ENCODE data around the gene CPSF7. TPM values are rescaled to one million over a fixed set of nuclear protein-coding genes. Genes with fewer than 3 reads are reported as not detected.

Gene CPSF7
- total RNA-seq, 1 donor from 2014 or later, result 141 TPM

- no peak overlapping the region for H3K4me3 Mint-ChIP-seq
- intact Hi-C loops (cut with micrococcal nuclease), result no loop called here
- H3K4me1 Mint-ChIP-seq (ENCODE audit: low read depth), result peaks cover 25% of the 10 kb centered on the region
- H3K27me3 Mint-ChIP-seq (ENCODE audit: insufficient read depth), result no peaks in the 10 kb centered on the region
- H3K27ac Mint-ChIP-seq, result no peak overlapping the region
- peaks cover 15% of the 10 kb centered on the region for H3K36me3 Mint-ChIP-seq (ENCODE audit: low read depth)
- no peak for DNase-seq (ENCODE audit: low spot score)
- H3K9me3 Mint-ChIP-seq, result no peaks in the 10 kb centered on the region
Observed at GRCh38 chr11:61356706-61357105, 73.1 kb downstream of the CPSF7 start.

- Mint-ChIP-seq H3K9me3 (no peaks in the 10 kb centered on the region), H3K27ac (no peak overlapping the region), H3K36me3 (ENCODE audit: low read depth) (peaks cover 23% of the 10 kb centered on the region), H3K4me1 (ENCODE audit: low read depth) (peaks cover 11% of the 10 kb centered on the region), H3K27me3 (ENCODE audit: insufficient read depth) (no peaks in the 10 kb centered on the region), H3K4me3 (no peak overlapping the region)
- intact Hi-C loops (cut with micrococcal nuclease), result no loop called here
- no peak for DNase-seq (ENCODE audit: low spot score)
Observed at GRCh38 chr11:61354208-61354607, 75.6 kb downstream of the CPSF7 start.

DNA sequence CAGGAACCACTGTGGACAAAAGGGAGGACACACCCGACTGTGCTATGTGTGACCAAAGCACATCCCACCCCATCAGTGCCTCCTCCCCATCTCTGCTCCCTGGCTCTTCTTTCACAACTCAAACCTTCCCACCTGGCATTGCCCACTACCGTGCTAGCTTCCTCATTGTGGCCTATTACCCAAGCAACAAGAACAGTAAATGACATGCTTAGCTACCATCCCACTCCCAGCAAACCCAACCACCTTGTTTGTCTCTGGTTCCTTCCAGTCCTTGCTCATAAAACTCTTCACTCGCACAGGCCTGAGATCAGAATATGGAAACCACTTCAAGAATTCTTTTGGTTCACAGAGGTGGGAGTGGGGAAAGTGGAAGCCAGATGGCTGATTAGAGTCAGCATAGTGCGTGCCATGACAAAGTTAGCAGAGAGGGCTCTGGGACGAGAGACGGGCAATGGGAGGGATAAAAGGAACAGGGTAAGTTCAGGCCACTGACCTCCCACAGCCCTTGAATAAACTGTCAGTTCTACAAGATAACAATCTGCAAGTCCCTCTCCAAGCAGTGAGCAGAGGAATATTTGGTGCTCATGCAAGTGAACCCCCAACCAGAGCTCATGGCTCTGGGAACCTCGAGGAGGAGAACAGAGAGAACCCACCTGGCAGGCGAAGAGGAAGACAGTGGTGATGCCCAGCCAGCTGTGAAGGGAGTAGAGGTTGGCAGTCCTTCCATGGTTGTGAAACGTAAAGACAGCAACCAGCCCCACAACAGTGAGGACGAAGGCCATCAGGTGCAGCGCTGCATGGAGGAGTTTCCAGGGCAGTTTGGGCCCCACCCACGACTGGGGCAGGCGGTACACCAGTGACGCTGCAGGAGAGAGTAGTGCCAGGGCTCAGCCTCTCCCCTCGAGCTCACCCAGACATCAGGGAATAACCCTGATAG, 76.4 kb downstream of the CPSF7 start:
- intact Hi-C loops (cut with micrococcal nuclease), result no loop called here
- Mint-ChIP-seq H3K36me3 (ENCODE audit: low read depth) (peaks cover 23% of the 10 kb centered on the region), H3K9me3 (no peaks in the 10 kb centered on the region), H3K27me3 (ENCODE audit: insufficient read depth) (no peaks in the 10 kb centered on the region), H3K27ac (no peak overlapping the region), H3K4me3 (no peak overlapping the region), H3K4me1 (ENCODE audit: low read depth) (peaks cover 11% of the 10 kb centered on the region)
- DNase-seq (ENCODE audit: low spot score), result no peak

Other genes with a start within 250 kb of the CPSF7 start
- not detected in 2 replicates for gene PGA3, start 226.5 kb downstream of the CPSF7 start, total RNA-seq
- not detected in 2 replicates for gene PGA4, start 207.6 kb downstream of the CPSF7 start, total RNA-seq
- gene PGA5, start 188.8 kb downstream of the CPSF7 start, total RNA-seq, result not detected in 2 replicates
- 9.4 and 10.9 TPM in 2 replicates for gene VWCE, start 134.7 kb downstream of the CPSF7 start, total RNA-seq
- 259 and 270 TPM in 2 replicates for gene DDB1, start 96.9 kb downstream of the CPSF7 start, total RNA-seq
- gene TKFC, start 96.7 kb downstream of the CPSF7 start, total RNA-seq, result 71.2 and 78.2 TPM in 2 replicates
- 38.1 and 42.3 TPM in 2 replicates for gene CYB561A3, start 68.1 kb downstream of the CPSF7 start, total RNA-seq
- 68.4 and 71.7 TPM in 2 replicates for gene TMEM138, start 67.6 kb downstream of the CPSF7 start, total RNA-seq
- 18.8 and 20.2 TPM in 2 replicates for gene TMEM216, start 37.4 kb downstream of the CPSF7 start, total RNA-seq
- 49.5 and 58.1 TPM in 2 replicates for gene SDHAF2, start 149 bp upstream of the CPSF7 start, total RNA-seq
- not detected in 2 replicates for gene LRRC10B, start 78.8 kb upstream of the CPSF7 start, total RNA-seq
- 0.32 and 0.44 TPM in 2 replicates for gene SYT7, start 151.1 kb upstream of the CPSF7 start, total RNA-seq

Data from activated T-helper 1 cell treated with anti-CD3 and anti-CD28 coated beads, Interleukin-12 subunit alpha, Interleukin-12 subunit beta, Interleukin-2, Interleukin-4 antibody, amounts not matched to agents 30 ng/mL and 10 ng/mL and 1 ng/mL, durations not matched to agents 14 hours and 24 hours and 36 hours (primary cell).